T-cell (primary cell): ENCODE results near the gene ATP23. TPM values are rescaled to one million over a fixed set of nuclear protein-coding genes. Genes with fewer than 3 reads are reported as not detected.

Experiments used
- ATAC-seq, 4 experiments: fragments of 200-7000 bp in 3 of 4; fragments of 150-1000 bp in 1 of 4; cut with Tn5 transposase; replicated peaks in 1 of 4; 1 replicate in 3 of 4; 2 replicates in 1 of 4; pipeline ENCODE4 v1.10.0; 2021; ENCODE audit warnings: moderate library complexity in 3 of 4, mild to moderate bottlenecking in 2 of 4, moderate number of reproducible peaks in 1 of 4
- CTCF ChIA-PET, 2 donors: fragments of 300-600 bp; sonication (Branson Sonifier 250); formaldehyde crosslinking; loops; one replicate each; lab custom pipeline; 2022; ENCODE audit warnings: antibody characterized with exemption in 2 of 2; lab: Charles Lee
- POLR2A ChIA-PET, 2 donors: fragments of 300-600 bp; sonication (Branson Sonifier 250); formaldehyde crosslinking; loops; one replicate each; lab custom pipeline; 2022; ENCODE audit warnings: antibody characterized with exemption in 2 of 2; lab: Charles Lee
- DNase-seq, 35 experiments: peaks; one replicate each; pipeline versions ENCODE4 v3.0.0 to v3.0.0-alpha.2; 2013 to 2023
- H3K27ac ChIP-seq: one replicate; pipeline ENCODE4 v1.5.1; 2013; ENCODE audit warnings: low read length
- H3K27me3 ChIP-seq, 2 experiments: replicated peaks in 1 of 2; 1 replicate in 1 of 2; 2 replicates in 1 of 2; pipeline versions ENCODE4 v1.6.1 to v1.7.0; 2013; ENCODE audit warnings: low read length in 1 of 2, mixed read lengths in 1 of 2; ENCODE audit not compliant: control insufficient read depth in 2 of 2, insufficient read depth in 2 of 2; ENCODE audit errors: extremely low read depth in 1 of 2
- H3K36me3 ChIP-seq, 2 donors: 1 replicate in 1 of 2; 2 replicates in 1 of 2; pipeline versions ENCODE4 v1.6.1 to v1.7.0; 2013; ENCODE audit warnings: low read length in 1 of 2; ENCODE audit not compliant: control insufficient read depth in 2 of 2, insufficient read depth in 1 of 2; ENCODE audit errors: extremely low read depth in 1 of 2
- H3K4me1 ChIP-seq, 2 experiments: 1 replicate in 1 of 2; 2 replicates in 1 of 2; pipeline versions ENCODE4 v1.6.1 to v1.7.0; 2013; ENCODE audit warnings: low read length in 2 of 2, mixed read lengths in 1 of 2; ENCODE audit not compliant: insufficient read depth in 2 of 2, control insufficient read depth in 1 of 2; ENCODE audit errors: extremely low read depth in 1 of 2
- H3K4me3 ChIP-seq, 2 donors: 1 replicate in 1 of 2; 2 replicates in 1 of 2; pipeline versions ENCODE4 v1.5.1 to v1.7.0; 2013; ENCODE audit warnings: mild to moderate bottlenecking in 2 of 2, low read length in 1 of 2, moderate library complexity in 1 of 2; ENCODE audit not compliant: control insufficient read depth in 1 of 2; ENCODE audit errors: extremely low read depth in 1 of 2
- H3K9me3 ChIP-seq: 2 replicates; pipeline ENCODE4 v1.7.0; 2013
- H3K27ac Mint-ChIP-seq, 2 donors: one replicate each; pipeline ENCODE4 v1.8.0; 2020 to 2021; ENCODE audit warnings: mild to moderate bottlenecking in 2 of 2, mixed read lengths in 2 of 2
- H3K27me3 Mint-ChIP-seq, 2 donors: one replicate each; pipeline ENCODE4 v1.8.0; 2021 to 2022; ENCODE audit warnings: mixed read lengths in 2 of 2
- H3K36me3 Mint-ChIP-seq: one replicate; pipeline ENCODE4 v1.8.0; 2021; ENCODE audit warnings: mixed read lengths
- H3K4me1 Mint-ChIP-seq, 3 donors: one replicate each; pipeline ENCODE4 v1.8.0; 2020 to 2022; ENCODE audit warnings: mixed read lengths in 3 of 3, mild to moderate bottlenecking in 1 of 3
- H3K4me3 Mint-ChIP-seq, 3 donors: one replicate each; pipeline ENCODE4 v1.8.0; 2020 to 2022; ENCODE audit warnings: mild to moderate bottlenecking in 3 of 3, mixed read lengths in 3 of 3, moderate library complexity in 3 of 3
- H3K9me3 Mint-ChIP-seq, 3 donors: one replicate each; pipeline ENCODE4 v1.8.0; 2020 to 2022; ENCODE audit warnings: mixed read lengths in 3 of 3
- WGBS: methylation state at CpG from one replicate; pipeline ENCODE4 v1.1.5; 2013; ENCODE audit warnings: missing lambda C conversion rate; ENCODE audit not compliant: insufficient coverage; 5-methylcytosine and 5-hydroxymethylcytosine counted together
- total RNA-seq, 35 experiments: library from RNA in 6 of 35; stranded (reverse) in 6 of 35; fragments of 120-200 nt in 1 of 35; gene quantifications; one replicate each; pipeline versions ENCODE4 v1.2.1 to v1.2.4 and lab custom pipeline; 2013 to 2026

Gene ATP23
- total RNA-seq, 5 donors from 2014 or later (not counting 1 experiment from before 2014, with no cell fraction given): 3.1 to 9.7 (median 7.7) TPM

GRCh38 chr12:57984629-57985151, 43.3 kb downstream of the ATP23 start:
- 87% methylated on average over 13 of the region's 16 CpGs for WGBS
- ChIA-PET CTCF (interaction anchor here in 1 of 2 donors (0.7 kb wide), 1 partner anchor 1185 kb away, joined by 3 read pairs; no protein-coding TSS in a partner anchor), POLR2A (no interaction called here)
- H3K9me3 Mint-ChIP-seq: no peaks in the 10 kb centered on the region
- ATAC-seq (no peak), DNase-seq (no peak)
- no peaks in the 10 kb centered on the region for H3K27me3 ChIP-seq
- no peak overlapping the region for H3K27ac ChIP-seq
- no peaks in the 10 kb centered on the region for H3K4me1 Mint-ChIP-seq
- H3K9me3 ChIP-seq: no peaks in the 10 kb centered on the region
- H3K4me1 ChIP-seq: no peaks in the 10 kb centered on the region
- peaks cover 16 to 26% of the 10 kb centered on the region in 2 donors for H3K27me3 Mint-ChIP-seq
- no peaks in the 10 kb centered on the region for H3K36me3 Mint-ChIP-seq
- H3K36me3 ChIP-seq: no peaks in the 10 kb centered on the region
- no peak overlapping the region for H3K4me3 ChIP-seq
- no peak overlapping the region for H3K27ac Mint-ChIP-seq
- H3K4me3 Mint-ChIP-seq: no peak overlapping the region

- no peak for ATAC-seq
- Mint-ChIP-seq H3K27me3 (peaks cover 10 to 20% of the 10 kb centered on the region in 2 donors), H3K27ac (no peak overlapping the region), H3K4me3 (no peak overlapping the region), H3K9me3 (no peaks in the 10 kb centered on the region), H3K4me1 (no peaks in the 10 kb centered on the region), H3K36me3 (no peaks in the 10 kb centered on the region)
- Histone ChIP-seq H3K4me3 (no peak overlapping the region), H3K36me3 (no peaks in the 10 kb centered on the region), H3K27me3 (no peaks in the 10 kb centered on the region), H3K9me3 (no peaks in the 10 kb centered on the region), H3K27ac (no peak overlapping the region), H3K4me1 (no peaks in the 10 kb centered on the region)
- CTCF ChIA-PET: no interaction called here
- POLR2A ChIA-PET: no interaction called here
- DNase-seq: no peak
Measured at GRCh38 chr12:57985685-57986084, 44.3 kb downstream of the ATP23 start.

GRCh38 chr12:57989838-57990237, 48.5 kb downstream of the ATP23 start:
- Histone ChIP-seq H3K4me1 (no peaks in the 10 kb centered on the region), H3K9me3 (no peaks in the 10 kb centered on the region), H3K36me3 (no peaks in the 10 kb centered on the region), H3K4me3 (no peak overlapping the region), H3K27ac (no peak overlapping the region), H3K27me3 (no peaks in the 10 kb centered on the region)
- DNase-seq (no peak), ATAC-seq (no peak)
- ChIA-PET POLR2A (no interaction called here), CTCF (no interaction called here)
- Mint-ChIP-seq H3K27ac (no peak overlapping the region), H3K9me3 (peaks cover 0 to 5% (median 0%) of the 10 kb centered on the region in 3 donors), H3K4me1 (no peaks in the 10 kb centered on the region), H3K4me3 (no peak overlapping the region), H3K36me3 (no peaks in the 10 kb centered on the region), H3K27me3 (peaks cover under 1 to 22% of the 10 kb centered on the region in 2 donors)

GRCh38 chr12:57990241-57990883, 49.0 kb downstream of the ATP23 start:
- 100% methylated on average over 3 of the region's 6 CpGs for WGBS
- H3K4me3 ChIP-seq: no peak overlapping the region

GRCh38 chr12:57992001-57992400, 50.6 kb downstream of the ATP23 start:
- Mint-ChIP-seq H3K9me3 (peaks cover 5 to 13% (median 9%) of the 10 kb centered on the region in 3 donors), H3K4me1 (no peaks in the 10 kb centered on the region), H3K36me3 (peaks cover 6% of the 10 kb centered on the region), H3K27me3 (peaks cover 3 to 14% of the 10 kb centered on the region in 2 donors), H3K27ac (no peak overlapping the region), H3K4me3 (no peak overlapping the region)
- no peaks in the 10 kb centered on the region for H3K27me3 ChIP-seq
- DNase-seq (no peak), ATAC-seq (no peak)
- CTCF ChIA-PET: no interaction called here
- no peaks in the 10 kb centered on the region for H3K4me1 ChIP-seq
- POLR2A ChIA-PET: no interaction called here
- no peak overlapping the region for H3K4me3 ChIP-seq
- no peak overlapping the region for H3K27ac ChIP-seq
- no CpG with 5 or more reads among the region's 2 CpGs for WGBS
- no peaks in the 10 kb centered on the region for H3K36me3 ChIP-seq
- H3K9me3 ChIP-seq: no peaks in the 10 kb centered on the region

More at GRCh38 chr12:57990241-57990883, 49.0 kb downstream of the ATP23 start:
- H3K27ac ChIP-seq: no peak overlapping the region
- H3K4me3 Mint-ChIP-seq: no peak overlapping the region
- H3K27me3 Mint-ChIP-seq: peaks cover 0 to 19% of the 10 kb centered on the region in 2 donors
- no peak overlapping the region for H3K27ac Mint-ChIP-seq
- H3K4me1 ChIP-seq: no peaks in the 10 kb centered on the region
- H3K4me1 Mint-ChIP-seq: no peaks in the 10 kb centered on the region
- H3K36me3 Mint-ChIP-seq: no peaks in the 10 kb centered on the region
- DNase-seq: no peak
- no peaks in the 10 kb centered on the region for H3K27me3 ChIP-seq
- no peaks in the 10 kb centered on the region for H3K9me3 ChIP-seq
- ATAC-seq: no peak
- ChIA-PET CTCF (no interaction called here), POLR2A (no interaction called here)
- H3K36me3 ChIP-seq: no peaks in the 10 kb centered on the region
- H3K9me3 Mint-ChIP-seq: peaks cover 0 to 5% (median 0%) of the 10 kb centered on the region in 3 donors

- Histone ChIP-seq H3K4me1 (no peaks in the 10 kb centered on the region), H3K36me3 (no peaks in the 10 kb centered on the region), H3K4me3 (no peak overlapping the region), H3K9me3 (no peaks in the 10 kb centered on the region), H3K27ac (no peak overlapping the region), H3K27me3 (peaks cover 0 to 6% of the 10 kb centered on the region in 2 experiments)
- Mint-ChIP-seq H3K4me1 (no peaks in the 10 kb centered on the region), H3K27ac (no peak overlapping the region), H3K4me3 (no peak overlapping the region), H3K36me3 (peaks cover 6% of the 10 kb centered on the region), H3K27me3 (peaks cover 3 to 14% of the 10 kb centered on the region in 2 donors), H3K9me3 (peaks cover 5 to 19% (median 15%) of the 10 kb centered on the region in 3 donors)
- ATAC-seq (no peak), DNase-seq (no peak)
- CTCF ChIA-PET: interaction anchor here in 1 of 2 donors (1.1 kb wide), 1 partner anchor 10 kb away, joined by 3 read pairs; no protein-coding TSS in a partner anchor
- no CpG with 5 or more reads among the region's 1 CpG for WGBS
- POLR2A ChIA-PET: no interaction called here
Measured at GRCh38 chr12:57993030-57993429, 51.7 kb downstream of the ATP23 start.
